Sigmoid colon (tissue), 4 donors: ENCODE data around the gene TJP1.

ENCODE experiments used
- CTCF ChIP-seq, 4 experiments: fragments of 450-650 bp in 3 of 4; fragments of 200-600 bp in 1 of 4; IDR thresholded peaks; one replicate each; pipeline ENCODE4 v1.5.1; 2016 to 2019; ENCODE audit warnings: antibody characterized with exemption in 4 of 4, mild to moderate bottlenecking in 3 of 4, moderate library complexity in 2 of 4
- EP300 ChIP-seq, 4 donors: sonication (generic); formaldehyde crosslinking; IDR thresholded peaks; one replicate each; pipeline ENCODE4 v1.6.1; 2017; ENCODE audit warnings: antibody characterized with exemption in 4 of 4
- POLR2A ChIP-seq, 2 donors: fragments of 450-650 bp; IDR thresholded peaks; one replicate each; pipeline ENCODE4 v1.6.1; 2016; ENCODE audit warnings: antibody characterized with exemption in 2 of 2, mild to moderate bottlenecking in 2 of 2, moderate library complexity in 2 of 2
- POLR2AphosphoS5 ChIP-seq, 4 donors: sonication (generic); formaldehyde crosslinking; IDR thresholded peaks; one replicate each; pipeline ENCODE4 v1.6.1; 2017; ENCODE audit warnings: antibody characterized with exemption in 4 of 4

DNA sequence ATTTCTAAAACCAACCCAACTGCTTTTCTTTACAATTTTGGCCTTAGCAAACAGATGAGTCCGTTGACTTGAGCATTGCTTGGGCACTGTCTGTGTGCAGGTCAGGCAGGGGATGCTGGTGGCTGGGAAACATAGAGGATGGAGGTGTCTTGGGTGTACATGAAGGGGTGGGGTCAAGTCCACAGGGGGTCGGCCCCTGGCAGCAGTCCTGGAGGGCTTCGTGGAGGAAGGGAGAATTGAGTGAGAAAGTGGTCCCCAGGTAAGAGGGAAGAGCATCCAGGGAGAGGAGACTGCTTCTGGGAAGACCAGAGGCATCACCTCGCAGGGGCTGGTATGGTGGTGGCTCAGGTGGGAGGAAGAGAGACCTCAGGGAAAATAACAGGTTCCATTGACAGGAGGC, 144.8 kb downstream of the TJP1 start:
- TF ChIP-seq CTCF (IDR thresholded peaks at IDR 0.05) (no peak), EP300 (IDR thresholded peaks at IDR 0.05) (no peak), POLR2AphosphoS5 (IDR thresholded peaks at IDR 0.05) (no peak), POLR2A (IDR thresholded peaks at IDR 0.05) (no peak)
